Karpas-422 (cell line): ENCODE data around the gene TPP1. TPM values are rescaled to one million over a fixed set of nuclear protein-coding genes. Genes with fewer than 3 reads are reported as not detected.
A peak's percentile ranks its signal among the peaks of the same experiment; 100 is the strongest.

Experiments
- DNase-seq: peaks from one replicate; pipeline ENCODE4 v3.0.0-alpha.2; 2015
- H2AFZ ChIP-seq: fragments of 200-600 bp; sonication (generic); 2 replicates; pipeline ENCODE4 v1.6.1; 2014; ENCODE audit warnings: antibody characterized with exemption, low read length, mixed read lengths
- H3K27ac ChIP-seq: fragments of 200-600 bp; sonication (generic); 2 replicates; pipeline ENCODE4 v1.5.1; 2014; ENCODE audit warnings: mild to moderate bottlenecking, low read length, moderate library complexity
- H3K27me3 ChIP-seq: fragments of 200-600 bp; sonication (generic); 2 replicates; pipeline ENCODE4 v1.6.1; 2014; ENCODE audit warnings: low read length, mixed read lengths
- H3K36me3 ChIP-seq: fragments of 200-600 bp; sonication (generic); 2 replicates; pipeline ENCODE4 v1.6.1; 2014; ENCODE audit warnings: low read length, mixed read lengths; ENCODE audit not compliant: insufficient read depth
- H3K4me1 ChIP-seq: fragments of 200-600 bp; sonication (generic); 2 replicates; pipeline ENCODE4 v1.6.1; 2014; ENCODE audit warnings: mild to moderate bottlenecking, low read length, mixed read lengths
- H3K4me2 ChIP-seq: fragments of 200-600 bp; sonication (generic); 2 replicates; pipeline ENCODE4 v1.6.1; 2014; ENCODE audit warnings: low read length, low read depth, mild to moderate bottlenecking; ENCODE audit not compliant: poor library complexity, severe bottlenecking
- H3K4me3 ChIP-seq: fragments of 200-600 bp; sonication (generic); 2 replicates; pipeline ENCODE4 v1.5.1; 2014; ENCODE audit warnings: mild to moderate bottlenecking, antibody characterized with exemption, low read length, mixed read lengths
- H3K79me2 ChIP-seq: fragments of 200-600 bp; sonication (generic); 2 replicates; pipeline ENCODE4 v1.6.1; 2014; ENCODE audit warnings: mild to moderate bottlenecking, low read length, mixed read lengths
- H3K9ac ChIP-seq: fragments of 200-600 bp; sonication (generic); 2 replicates; pipeline ENCODE4 v1.6.0; 2014; ENCODE audit warnings: low read length
- H3K9me2 ChIP-seq: fragments of 200-600 bp; sonication (generic), shearing (Covaris generic); replicated peaks from 2 replicates; pipeline ENCODE4 v1.6.0; 2014; ENCODE audit warnings: mild to moderate bottlenecking, low read length, moderate library complexity; ENCODE audit not compliant: insufficient read depth
- H3K9me3 ChIP-seq: fragments of 300-700, 200-600 bp; sonication (generic); 2 replicates; pipeline ENCODE4 v1.6.1; 2014; ENCODE audit warnings: low read length, mixed read lengths
- H4K20me1 ChIP-seq: fragments of 200-600 bp; sonication (generic); 2 replicates; pipeline ENCODE4 v1.6.1; 2014; ENCODE audit warnings: mild to moderate bottlenecking, antibody characterized with exemption, low read length, low read depth; ENCODE audit not compliant: insufficient read depth
- total RNA-seq: library from RNA; depleted of rRNA; stranded (reverse); fragments of >200 nt; shearing (Covaris generic); gene quantifications from 2 replicates; pipeline ENCODE4 v1.2.3, GENCODE V29; 2014; ENCODE audit warnings: low replicate concordance

TPP1 gene
- total RNA-seq, 1 experiment from 2014 or later = 41.5 TPM

GRCh38 chr11:6601041-6601461, 18.2 kb downstream of the TPP1 start:
- Histone ChIP-seq H3K4me2 (no peak overlapping the region), H3K9me2 (no peaks in the 10 kb centered on the region), H3K27ac (no peak overlapping the region), H2AFZ (no peak overlapping the region), H3K79me2 (peaks cover 79% of the 10 kb centered on the region), H3K4me1 (peaks cover 27% of the 10 kb centered on the region), H3K4me3 (no peak overlapping the region), H3K36me3 (peaks cover 35% of the 10 kb centered on the region; the same call in 1 of the 2 replicates), H3K9ac (no peak overlapping the region), H4K20me1 (peaks cover 19% of the 10 kb centered on the region; the same call in 1 of the 2 replicates), H3K27me3 (no peaks in the 10 kb centered on the region), H3K9me3 (no peaks in the 10 kb centered on the region)
- DNase-seq = no peak

- Histone ChIP-seq H3K36me3 (peaks cover 39% of the 10 kb centered on the region; the same call in 1 of the 2 replicates), H4K20me1 (peaks cover 19% of the 10 kb centered on the region; the same call in 1 of the 2 replicates), H3K9me3 (no peaks in the 10 kb centered on the region), H3K27me3 (no peaks in the 10 kb centered on the region), H3K9me2 (no peaks in the 10 kb centered on the region), H3K79me2 (peaks cover 74% of the 10 kb centered on the region), H2AFZ (no peak overlapping the region), H3K9ac (no peak overlapping the region), H3K27ac (no peak overlapping the region), H3K4me2 (no peak overlapping the region), H3K4me3 (no peak overlapping the region), H3K4me1 (peaks cover 16% of the 10 kb centered on the region)
- no peak for DNase-seq
Observed at GRCh38 chr11:6599881-6600390, 19.3 kb downstream of the TPP1 start.

DNA sequence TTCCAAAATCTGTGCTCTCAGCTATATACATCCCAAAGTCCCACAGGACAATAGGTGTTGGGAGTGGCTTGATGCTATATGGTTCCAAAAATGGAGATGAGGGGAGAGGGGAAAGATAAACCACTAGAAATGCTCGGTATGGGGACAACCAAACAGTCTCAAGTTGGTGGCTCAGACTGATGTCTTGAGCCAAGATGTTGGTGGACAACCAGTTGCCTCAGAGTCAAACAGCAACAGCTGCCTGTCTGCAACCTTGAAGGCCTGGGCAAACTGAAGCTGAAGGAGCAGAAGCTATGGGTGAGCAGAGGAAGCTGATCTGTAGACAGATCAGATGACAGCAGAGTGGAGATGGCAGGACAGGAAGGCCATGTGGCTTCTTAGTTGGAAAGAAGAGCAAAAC, 19.8 kb downstream of the TPP1 start:
- H3K9ac ChIP-seq = no peak overlapping the region
- H3K4me2 ChIP-seq = no peak overlapping the region
- no peak for DNase-seq
- H3K4me3 ChIP-seq = no peak overlapping the region
- no peak overlapping the region for H3K27ac ChIP-seq
- H3K9me3 ChIP-seq = no peaks in the 10 kb centered on the region
- H3K36me3 ChIP-seq = peaks cover 39% of the 10 kb centered on the region; the same call in 1 of the 2 replicates
- H3K4me1 ChIP-seq = peaks cover 11% of the 10 kb centered on the region
- H3K9me2 ChIP-seq = no peaks in the 10 kb centered on the region
- H3K27me3 ChIP-seq = no peaks in the 10 kb centered on the region
- H3K79me2 ChIP-seq = peaks cover 69% of the 10 kb centered on the region
- no peak overlapping the region for H2AFZ ChIP-seq
- H4K20me1 ChIP-seq = peaks cover 19% of the 10 kb centered on the region; the same call in 1 of the 2 replicates

- Histone ChIP-seq H3K4me2 (no peak overlapping the region), H3K79me2 (peaks cover 60% of the 10 kb centered on the region)
Observed at GRCh38 chr11:6598555-6598954, 20.7 kb downstream of the TPP1 start.

GRCh38 chr11:6596239-6596877, 22.9 kb downstream of the TPP1 start:
- Histone ChIP-seq H3K27ac (no peak overlapping the region), H3K9me3 (no peaks in the 10 kb centered on the region), H4K20me1 (peaks cover 11% of the 10 kb centered on the region; the same call in 1 of the 2 replicates), H2AFZ (no peak overlapping the region), H3K79me2 (peaks cover 39% of the 10 kb centered on the region), H3K4me1 (no peaks in the 10 kb centered on the region), H3K9ac (no peak overlapping the region), H3K9me2 (no peaks in the 10 kb centered on the region), H3K4me3 (no peak overlapping the region), H3K27me3 (no peaks in the 10 kb centered on the region), H3K4me2 (no peak overlapping the region), H3K36me3 (peaks cover 46% of the 10 kb centered on the region; the same call in 1 of the 2 replicates)
- no peak for DNase-seq

More at GRCh38 chr11:6598555-6598954, 20.7 kb downstream of the TPP1 start:
- H2AFZ ChIP-seq = no peak overlapping the region
- no peak for DNase-seq
- H3K4me3 ChIP-seq = no peak overlapping the region
- peaks cover 10% of the 10 kb centered on the region for H3K4me1 ChIP-seq
- H3K27ac ChIP-seq = no peak overlapping the region
- no peaks in the 10 kb centered on the region for H3K27me3 ChIP-seq
- no peaks in the 10 kb centered on the region for H3K9me3 ChIP-seq
- H3K9me2 ChIP-seq = no peaks in the 10 kb centered on the region
- H3K9ac ChIP-seq = no peak overlapping the region
- H3K36me3 ChIP-seq = peaks cover 39% of the 10 kb centered on the region; the same call in 1 of the 2 replicates
- peaks cover 19% of the 10 kb centered on the region; the same call in 1 of the 2 replicates for H4K20me1 ChIP-seq

DNA sequence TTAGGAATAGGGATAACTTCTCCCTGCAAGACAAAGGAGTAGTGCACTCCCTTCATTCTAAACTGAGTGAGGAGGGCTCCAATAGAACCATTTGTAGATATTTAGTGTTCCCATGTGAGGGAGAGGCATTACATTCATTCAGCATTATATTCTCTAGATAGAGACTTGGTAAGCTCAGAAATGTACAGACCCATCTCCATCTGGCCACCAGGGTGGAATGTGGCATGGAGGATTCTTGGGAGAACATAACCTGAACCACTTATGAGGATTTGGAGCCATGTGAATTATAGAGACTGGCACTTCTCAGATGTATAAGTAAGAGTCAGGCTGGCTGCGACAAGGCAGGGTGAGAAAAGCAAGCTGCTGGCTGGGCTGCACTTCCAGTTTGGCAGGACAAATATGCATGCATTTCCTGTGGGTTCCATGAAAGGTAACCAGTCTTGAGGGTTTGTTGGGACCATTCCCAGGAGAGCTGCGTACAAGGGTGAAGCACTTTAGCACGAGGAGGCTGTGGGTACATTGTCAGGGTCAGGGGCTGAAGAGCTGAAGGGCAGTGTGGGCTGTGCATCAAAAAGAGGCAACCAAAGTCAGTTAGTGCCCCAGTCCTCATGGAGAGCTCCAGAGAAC, 25.0 kb downstream of the TPP1 start:
- no peaks in the 10 kb centered on the region for H3K9me3 ChIP-seq
- no peaks in the 10 kb centered on the region for H3K27me3 ChIP-seq
- no peaks in the 10 kb centered on the region for H3K4me1 ChIP-seq
- H3K36me3 ChIP-seq = peaks cover 26% of the 10 kb centered on the region; the same call in 1 of the 2 replicates
- no peak overlapping the region for H3K9ac ChIP-seq
- peaks cover 18% of the 10 kb centered on the region for H3K79me2 ChIP-seq
- H3K4me2 ChIP-seq = no peak overlapping the region
- H3K9me2 ChIP-seq = no peaks in the 10 kb centered on the region
- H3K27ac ChIP-seq = no peak overlapping the region
- H4K20me1 ChIP-seq = peaks cover 2% of the 10 kb centered on the region; the same call in 1 of the 2 replicates
- H2AFZ ChIP-seq = no peak overlapping the region
- peak; percentile 38 for DNase-seq
- H3K4me3 ChIP-seq = no peak overlapping the region

DNA sequence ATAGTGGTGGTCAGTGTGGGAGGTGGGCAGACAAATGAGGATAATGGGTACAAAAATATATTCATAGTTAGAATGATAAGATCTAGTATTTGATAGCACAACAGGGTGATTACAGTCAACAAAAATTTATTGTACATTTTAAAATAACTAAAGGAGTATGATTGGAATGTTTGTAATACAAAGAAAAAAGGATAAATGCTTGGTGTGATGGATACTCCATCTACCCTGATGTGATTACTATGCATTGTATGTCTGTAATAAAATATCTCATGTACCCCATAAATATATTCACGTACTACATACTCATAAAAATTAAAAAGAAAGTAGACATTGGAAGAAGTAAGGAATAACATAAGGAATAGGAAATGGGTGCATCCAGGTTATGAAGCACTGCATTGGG, 31.2 kb downstream of the TPP1 start:
- no peaks in the 10 kb centered on the region for H3K9me2 ChIP-seq
- peaks cover 12% of the 10 kb centered on the region for H3K9me3 ChIP-seq
- H3K79me2 ChIP-seq = peaks cover 16% of the 10 kb centered on the region
- H3K9ac ChIP-seq = no peak overlapping the region
- H3K36me3 ChIP-seq = peaks cover 11% of the 10 kb centered on the region; the same call in 1 of the 2 replicates
- H3K27me3 ChIP-seq = no peaks in the 10 kb centered on the region
- H3K4me1 ChIP-seq = no peaks in the 10 kb centered on the region
- no peak overlapping the region for H3K4me2 ChIP-seq
- H3K4me3 ChIP-seq = no peak overlapping the region
- H2AFZ ChIP-seq = no peak overlapping the region
- DNase-seq = no peak
- H4K20me1 ChIP-seq = no peaks in the 10 kb centered on the region
- no peak overlapping the region for H3K27ac ChIP-seq

DNA sequence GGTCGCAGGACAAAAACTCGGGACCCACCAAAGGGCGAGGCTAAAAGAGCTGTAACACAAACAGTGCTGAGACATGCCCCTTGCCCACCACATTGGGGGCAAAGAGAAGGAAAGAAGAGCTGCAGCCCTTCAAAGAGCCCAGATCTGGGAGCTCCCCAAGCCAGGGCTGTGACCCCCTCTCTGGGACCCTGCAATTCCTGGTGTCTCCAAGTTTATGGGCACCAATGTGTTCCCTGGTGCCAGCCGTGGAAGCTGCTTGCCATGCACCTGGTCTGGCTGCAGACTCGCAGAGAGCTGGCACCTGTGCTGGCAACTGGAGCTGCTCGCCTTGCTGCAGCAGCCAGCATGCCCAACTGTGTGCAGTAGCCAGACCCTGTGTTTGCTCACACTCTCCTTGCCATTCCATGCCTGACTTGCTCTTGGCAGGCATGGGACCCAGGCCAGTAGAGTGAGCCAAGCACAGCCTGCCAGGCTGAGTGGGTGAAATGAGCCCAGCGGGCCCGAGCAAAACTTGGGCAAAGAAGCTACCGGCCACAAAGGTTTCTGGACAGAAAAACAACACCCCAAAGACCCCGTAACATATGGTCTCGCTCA, 31.8 kb downstream of the TPP1 start:
- H3K4me3 ChIP-seq = no peak overlapping the region
- no peaks in the 10 kb centered on the region for H3K27me3 ChIP-seq
- H3K9me3 ChIP-seq = peaks cover 12% of the 10 kb centered on the region
- H3K9me2 ChIP-seq = no peaks in the 10 kb centered on the region
- H3K9ac ChIP-seq = no peak overlapping the region
- H4K20me1 ChIP-seq = no peaks in the 10 kb centered on the region
- H3K27ac ChIP-seq = no peak overlapping the region
- H3K4me2 ChIP-seq = no peak overlapping the region
- H3K79me2 ChIP-seq = peaks cover 22% of the 10 kb centered on the region
- no peak for DNase-seq
- no peaks in the 10 kb centered on the region for H3K4me1 ChIP-seq
- H2AFZ ChIP-seq = no peak overlapping the region
- H3K36me3 ChIP-seq = peaks cover 8% of the 10 kb centered on the region
